Measurements from ENCODE around the gene BANF2. TPM values are rescaled to one million over a fixed set of nuclear protein-coding genes. Genes with fewer than 3 reads are reported as not detected.
A peak's percentile ranks its signal among the peaks of the same experiment; 100 is the strongest.

The BANF2 gene
- total and polyA plus RNA-seq, 2 of the 13 experiments (the other 11 are each of a cell fraction or from before 2014, with no cell fraction given), result 0.35 TPM; not detected in 1

DNA sequence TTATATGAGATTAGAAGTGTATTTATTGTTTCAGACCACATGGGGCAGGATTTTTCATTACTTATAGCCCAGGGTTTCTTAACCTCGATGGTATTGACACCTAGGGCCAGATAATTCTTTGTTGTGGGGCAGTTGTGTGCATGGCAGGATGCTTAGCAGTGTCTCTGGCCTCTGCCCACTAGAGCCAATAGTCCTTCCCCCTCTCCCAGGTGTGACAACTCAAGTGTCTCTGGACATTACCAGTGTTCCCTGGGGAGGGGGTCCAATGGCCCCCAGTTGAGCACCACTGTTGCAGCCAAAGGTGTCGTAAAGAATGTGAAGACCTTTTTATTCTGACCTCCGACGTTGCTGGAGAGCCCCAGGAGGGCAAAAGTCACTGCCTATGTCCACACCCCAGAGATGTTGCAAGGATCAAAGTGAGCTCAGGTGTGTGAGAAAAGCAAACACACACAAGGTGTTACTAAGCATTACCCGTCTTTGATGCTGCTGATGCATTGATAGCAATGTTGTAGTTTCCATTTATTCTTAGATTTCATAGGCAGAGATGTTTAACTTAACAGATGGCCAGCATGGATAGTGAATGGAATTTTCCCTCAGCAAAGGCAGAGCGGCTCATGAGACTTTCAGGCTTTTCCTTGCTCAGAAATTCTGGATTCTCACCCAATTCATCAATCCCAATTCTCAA, 22.2 kb downstream of the BANF2 start (continued):
- TF ChIP-seq REST (IDR thresholded peaks at IDR 0.05; ENCODE audit: borderline replicate concordance in 1 of 2, low read depth in 1 of 2, low read length in 2 of 2) (peak in 1 of 2 experiments; percentile 86; a peak in 2 of 4 replicates), YEATS2 (CRISPR knock-in tag; IDR thresholded peaks at IDR 0.05; ENCODE audit: borderline replicate concordance) (peak; percentile 67; the same call in 1 of the 2 replicates), RAD51 (IDR thresholded peaks at IDR 0.05; ENCODE audit: borderline replicate concordance) (no peak), THRA (CRISPR knock-in tag; IDR thresholded peaks at IDR 0.05; ENCODE audit: borderline replicate concordance) (peak; percentile 95), SRY (CRISPR knock-in tag; IDR thresholded peaks at IDR 0.05) (no peak; the same call in 1 of the 2 replicates), ZNF761 (CRISPR knock-in tag; conservative IDR thresholded peaks at IDR 0.05) (no peak; the same call in 1 of the 2 replicates), CHCHD3 (CRISPR knock-in tag; IDR thresholded peaks at IDR 0.05) (no peak), NCOR1 (IDR thresholded peaks at IDR 0.05; ENCODE audit: borderline replicate concordance, low read length) (peak; percentile 99), ZNF337 (CRISPR knock-in tag; IDR thresholded peaks at IDR 0.05; ENCODE audit: borderline replicate concordance, low read depth) (no peak; the same call in 1 of the 2 replicates), ZNF317 (CRISPR knock-in tag; IDR thresholded peaks at IDR 0.05) (peak; percentile 94), ESRRA (CRISPR knock-in tag; IDR thresholded peaks at IDR 0.05; ENCODE audit: low read depth) (peak; percentile 94)
- TF ChIP-seq, protein P1, sequence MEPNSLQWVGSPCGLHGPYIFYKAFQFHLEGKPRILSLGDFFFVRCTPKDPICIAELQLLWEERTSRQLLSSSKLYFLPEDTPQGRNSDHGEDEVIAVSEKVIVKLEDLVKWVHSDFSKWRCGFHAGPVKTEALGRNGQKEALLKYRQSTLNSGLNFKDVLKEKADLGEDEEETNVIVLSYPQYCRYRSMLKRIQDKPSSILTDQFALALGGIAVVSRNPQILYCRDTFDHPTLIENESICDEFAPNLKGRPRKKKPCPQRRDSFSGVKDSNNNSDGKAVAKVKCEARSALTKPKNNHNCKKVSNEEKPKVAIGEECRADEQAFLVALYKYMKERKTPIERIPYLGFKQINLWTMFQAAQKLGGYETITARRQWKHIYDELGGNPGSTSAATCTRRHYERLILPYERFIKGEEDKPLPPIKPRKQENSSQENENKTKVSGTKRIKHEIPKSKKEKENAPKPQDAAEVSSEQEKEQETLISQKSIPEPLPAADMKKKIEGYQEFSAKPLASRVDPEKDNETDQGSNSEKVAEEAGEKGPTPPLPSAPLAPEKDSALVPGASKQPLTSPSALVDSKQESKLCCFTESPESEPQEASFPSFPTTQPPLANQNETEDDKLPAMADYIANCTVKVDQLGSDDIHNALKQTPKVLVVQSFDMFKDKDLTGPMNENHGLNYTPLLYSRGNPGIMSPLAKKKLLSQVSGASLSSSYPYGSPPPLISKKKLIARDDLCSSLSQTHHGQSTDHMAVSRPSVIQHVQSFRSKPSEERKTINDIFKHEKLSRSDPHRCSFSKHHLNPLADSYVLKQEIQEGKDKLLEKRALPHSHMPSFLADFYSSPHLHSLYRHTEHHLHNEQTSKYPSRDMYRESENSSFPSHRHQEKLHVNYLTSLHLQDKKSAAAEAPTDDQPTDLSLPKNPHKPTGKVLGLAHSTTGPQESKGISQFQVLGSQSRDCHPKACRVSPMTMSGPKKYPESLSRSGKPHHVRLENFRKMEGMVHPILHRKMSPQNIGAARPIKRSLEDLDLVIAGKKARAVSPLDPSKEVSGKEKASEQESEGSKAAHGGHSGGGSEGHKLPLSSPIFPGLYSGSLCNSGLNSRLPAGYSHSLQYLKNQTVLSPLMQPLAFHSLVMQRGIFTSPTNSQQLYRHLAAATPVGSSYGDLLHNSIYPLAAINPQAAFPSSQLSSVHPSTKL (CRISPR knock-in tag; IDR thresholded peaks at IDR 0.05), result peak; percentile 100
- TF ChIP-seq, protein P2, sequence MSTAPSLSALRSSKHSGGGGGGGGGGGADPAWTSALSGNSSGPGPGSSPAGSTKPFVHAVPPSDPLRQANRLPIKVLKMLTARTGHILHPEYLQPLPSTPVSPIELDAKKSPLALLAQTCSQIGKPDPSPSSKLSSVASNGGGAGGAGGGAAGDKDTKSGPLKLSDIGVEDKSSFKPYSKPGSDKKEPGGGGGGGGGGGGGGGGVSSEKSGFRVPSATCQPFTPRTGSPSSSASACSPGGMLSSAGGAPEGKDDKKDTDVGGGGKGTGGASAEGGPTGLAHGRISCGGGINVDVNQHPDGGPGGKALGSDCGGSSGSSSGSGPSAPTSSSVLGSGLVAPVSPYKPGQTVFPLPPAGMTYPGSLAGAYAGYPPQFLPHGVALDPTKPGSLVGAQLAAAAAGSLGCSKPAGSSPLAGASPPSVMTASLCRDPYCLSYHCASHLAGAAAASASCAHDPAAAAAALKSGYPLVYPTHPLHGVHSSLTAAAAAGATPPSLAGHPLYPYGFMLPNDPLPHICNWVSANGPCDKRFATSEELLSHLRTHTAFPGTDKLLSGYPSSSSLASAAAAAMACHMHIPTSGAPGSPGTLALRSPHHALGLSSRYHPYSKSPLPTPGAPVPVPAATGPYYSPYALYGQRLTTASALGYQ (CRISPR knock-in tag; IDR thresholded peaks at IDR 0.05), result peak; percentile 100

Data from HepG2 (cell line).